GDM1 (cell line): ENCODE results near the gene TBC1D2.
"Not testable (repeated sequence)": the region's sequence is repeated elsewhere in the genome, so short reads cannot be mapped to it uniquely, and the experiment has no call there.

ENCODE experiments used
- DNase-seq: peaks from one replicate; lab custom pipeline; 2025; lab: John Stamatoyannopoulos, UW

The TBC1D2 gene

GRCh38 chr9:98272083-98272482 is 16.6 kb upstream of the TBC1D2 start:
- DNase-seq, result no peak

GRCh38 chr9:98271479-98271878 is 16.0 kb upstream of the TBC1D2 start:
- no peak for DNase-seq

GRCh38 chr9:98270284-98270683 is 14.8 kb upstream of the TBC1D2 start:
- not testable (repeated sequence) for DNase-seq

GRCh38 chr9:98269652-98270051 is 14.2 kb upstream of the TBC1D2 start:
- not testable (repeated sequence) for DNase-seq

- not testable (repeated sequence) for DNase-seq
These were observed 12.1 kb upstream of the TBC1D2 start for GRCh38 chr9:98267556-98267955.

GRCh38 chr9:98264516-98264915 is 9.1 kb upstream of the TBC1D2 start:
- DNase-seq, result no peak

GRCh38 chr9:98263482-98264357 is 8.3 kb upstream of the TBC1D2 start:
- peak; percentile 65 for DNase-seq

- DNase-seq, result no peak
These were observed 7.6 kb upstream of the TBC1D2 start for GRCh38 chr9:98263080-98263479.

GRCh38 chr9:98262056-98262455 is 6.6 kb upstream of the TBC1D2 start:
- no peak for DNase-seq

- no peak for DNase-seq
These were observed 5.2 kb upstream of the TBC1D2 start for GRCh38 chr9:98260635-98261034.

GRCh38 chr9:98259791-98260190 is 4.3 kb upstream of the TBC1D2 start:
- DNase-seq, result no peak

- no peak for DNase-seq
These were observed 1.3 kb upstream of the TBC1D2 start for GRCh38 chr9:98256756-98257155.

- DNase-seq, result no peak
These were observed 330 bp downstream of the TBC1D2 start for GRCh38 chr9:98255061-98255577.

GRCh38 chr9:98254228-98255060 is 1.0 kb downstream of the TBC1D2 start:
- DNase-seq, result no peak

- no peak for DNase-seq
These were observed 1.9 kb downstream of the TBC1D2 start for GRCh38 chr9:98253565-98253964.

GRCh38 chr9:98251551-98251950 is 3.9 kb downstream of the TBC1D2 start:
- no peak for DNase-seq

GRCh38 chr9:98249771-98250170 is 5.7 kb downstream of the TBC1D2 start:
- DNase-seq, result no peak

GRCh38 chr9:98248737-98249474 is 6.5 kb downstream of the TBC1D2 start:
- peak; percentile 82 for DNase-seq

- DNase-seq, result no peak
These were observed 7.4 kb downstream of the TBC1D2 start for GRCh38 chr9:98247831-98248657.

- DNase-seq, result no peak
These were observed 13.0 kb downstream of the TBC1D2 start for GRCh38 chr9:98242426-98242825.
